AG04450 (cell line): ENCODE data around the gene LRP5. TPM values are rescaled to one million over a fixed set of nuclear protein-coding genes. Genes with fewer than 3 reads are reported as not detected.

Source experiments
- CTCF ChIA-PET: fragments of 300-600, 350-600 bp; formaldehyde crosslinking; extraction: SDS; loops from one replicate; lab custom pipeline; 2022; ENCODE audit warnings: antibody characterized with exemption, inconsistent platforms; lab: Charles Lee
- POLR2A ChIA-PET: fragments of 350-600 bp; formaldehyde crosslinking; extraction: SDS; loops from one replicate; lab custom pipeline; 2021; ENCODE audit warnings: antibody characterized with exemption, inconsistent platforms; lab: Yijun Ruan, JAX
- DNase-seq: peaks from one replicate; pipeline ENCODE4 v3.0.0-alpha.2; 2011; ENCODE audit warnings: low read depth, low spot score
- H3K27ac ChIP-seq: one replicate; pipeline ENCODE4 v1.5.1; 2012; ENCODE audit warnings: low read depth, low read length, control low read depth
- H3K27me3 ChIP-seq: one replicate; pipeline ENCODE4 v1.6.0; 2012; ENCODE audit warnings: low read length; ENCODE audit not compliant: control insufficient read depth, insufficient read depth
- H3K4me3 ChIP-seq: 2 replicates; pipeline ENCODE4 v1.5.1; 2011; ENCODE audit warnings: mild to moderate bottlenecking, low read depth, low read length, control low read depth
- H3K9me3 ChIP-seq: 2 replicates; pipeline ENCODE4 v1.5.1; 2012; ENCODE audit warnings: low read length; ENCODE audit not compliant: control insufficient read depth, insufficient read depth
- CTCF ChIP-seq: IDR thresholded peaks from 2 replicates; pipeline ENCODE4 v1.5.1; 2011; ENCODE audit warnings: low read depth, low read length, control low read depth, inconsistent platforms
- polyA plus RNA-seq: library from polyadenylated mRNA; depleted of rRNA; stranded (reverse); fragments of >200 nt; gene quantifications from 2 replicates; pipeline ENCODE4 v1.2.3, GENCODE V29; 2011

Gene LRP5
- polyA plus RNA-seq, 1 experiment = 4.9 TPM

GRCh38 chr11:68388595-68389198 lies 76.3 kb downstream of the LRP5 start:
- H3K9me3 ChIP-seq = peaks cover 19% of the 10 kb centered on the region
- no peak overlapping the region for H3K4me3 ChIP-seq
- CTCF ChIA-PET = no interaction called here
- no peak for DNase-seq
- TF ChIP-seq CTCF = no peak
- no peaks in the 10 kb centered on the region for H3K27me3 ChIP-seq
- POLR2A ChIA-PET = no interaction called here
- no peak overlapping the region for H3K27ac ChIP-seq

GRCh38 chr11:68390315-68390714 lies 77.9 kb downstream of the LRP5 start:
- DNase-seq = no peak
- no peak for TF ChIP-seq CTCF
- ChIA-PET CTCF (no interaction called here), POLR2A (no interaction called here)
- H3K9me3 ChIP-seq = peaks cover 19% of the 10 kb centered on the region
- H3K4me3 ChIP-seq = no peak overlapping the region
- no peaks in the 10 kb centered on the region for H3K27me3 ChIP-seq
- no peak overlapping the region for H3K27ac ChIP-seq

- no peak overlapping the region for H3K4me3 ChIP-seq
- no peak for DNase-seq
- H3K9me3 ChIP-seq = peaks cover 5% of the 10 kb centered on the region; the same call in 1 of the 2 replicates
- H3K27me3 ChIP-seq = no peaks in the 10 kb centered on the region
- TF ChIP-seq CTCF = no peak
- H3K27ac ChIP-seq = no peak overlapping the region
- CTCF ChIA-PET = interaction anchor here (0.7 kb wide), 1 partner anchor 8 kb away, joined by 3 read pairs; no protein-coding TSS in a partner anchor
- POLR2A ChIA-PET = no interaction called here
Measured at GRCh38 chr11:68392822-68393221, 80.4 kb downstream of the LRP5 start.

GRCh38 chr11:68396516-68396915 lies 84.1 kb downstream of the LRP5 start:
- Histone ChIP-seq H3K27me3 (no peaks in the 10 kb centered on the region), H3K9me3 (no peaks in the 10 kb centered on the region), H3K27ac (no peak overlapping the region), H3K4me3 (no peak overlapping the region)
- TF ChIP-seq CTCF = no peak
- POLR2A ChIA-PET = no interaction called here
- DNase-seq = no peak
- CTCF ChIA-PET = no interaction called here

- ChIA-PET CTCF (no interaction called here), POLR2A (no interaction called here)
- Histone ChIP-seq H3K4me3 (no peak overlapping the region), H3K27ac (no peak overlapping the region), H3K27me3 (no peaks in the 10 kb centered on the region), H3K9me3 (no peaks in the 10 kb centered on the region)
- TF ChIP-seq CTCF = no peak
- no peak for DNase-seq
Measured at GRCh38 chr11:68397256-68397655, 84.9 kb downstream of the LRP5 start.
